ENCODE results near the gene SKP1. TPM values are rescaled to one million over a fixed set of nuclear protein-coding genes. Genes with fewer than 3 reads are reported as not detected.

The SKP1 gene
- total RNA-seq, 1 donor from 2014 or later = 399 TPM

GRCh38 chr5:134116789-134117761 is 59.7 kb downstream of the SKP1 start:
- no peak for FAIRE-seq
- Histone ChIP-seq H3K79me2 (ENCODE audit: insufficient read depth, low read length) (peaks cover 3% of the 10 kb centered on the region), H3K4me1 (ENCODE audit: insufficient read depth, low read length) (peaks cover 22% of the 10 kb centered on the region), H3K9ac (ENCODE audit: low read length) (no peak overlapping the region), H3K36me3 (ENCODE audit: insufficient read depth, low read length) (peaks cover 9% of the 10 kb centered on the region), H3K9me3 (ENCODE audit: insufficient read depth, low read depth, low read length) (no peaks in the 10 kb centered on the region), H3K4me2 (ENCODE audit: low read length) (peak overlapping the region; percentile 92), H3K4me3 (ENCODE audit: insufficient read depth, low read depth, low read length) (no peak overlapping the region), H3K27ac (ENCODE audit: low read depth, low read length) (no peak overlapping the region), H4K20me1 (ENCODE audit: insufficient read depth, low read length) (peaks cover 38% of the 10 kb centered on the region), H2AFZ (ENCODE audit: low read depth, low read length) (no peak overlapping the region), H3K27me3 (ENCODE audit: insufficient read depth, low read length) (peaks cover 4% of the 10 kb centered on the region)
- peaks cover 41% of the 10 kb centered on the region for H3K27me3 Mint-ChIP-seq (ENCODE audit: low read depth, unreplicated experiment)
- peaks cover 4% of the 10 kb centered on the region for H3K36me3 Mint-ChIP-seq (ENCODE audit: low read depth, unreplicated experiment)
- DNase-seq (ENCODE audit: low read depth) = no peak
- no peak overlapping the region for H3K27ac Mint-ChIP-seq (ENCODE audit: unreplicated experiment)
- H3K9me3 Mint-ChIP-seq (ENCODE audit: unreplicated experiment) = no peaks in the 10 kb centered on the region
- H3K4me1 Mint-ChIP-seq (ENCODE audit: low read depth, unreplicated experiment) = peaks cover 5% of the 10 kb centered on the region
- no peak for TF ChIP-seq EZH2 (IDR thresholded peaks at IDR 0.05; ENCODE audit: insufficient read depth, low read length)
- TF ChIP-seq, protein P1, sequence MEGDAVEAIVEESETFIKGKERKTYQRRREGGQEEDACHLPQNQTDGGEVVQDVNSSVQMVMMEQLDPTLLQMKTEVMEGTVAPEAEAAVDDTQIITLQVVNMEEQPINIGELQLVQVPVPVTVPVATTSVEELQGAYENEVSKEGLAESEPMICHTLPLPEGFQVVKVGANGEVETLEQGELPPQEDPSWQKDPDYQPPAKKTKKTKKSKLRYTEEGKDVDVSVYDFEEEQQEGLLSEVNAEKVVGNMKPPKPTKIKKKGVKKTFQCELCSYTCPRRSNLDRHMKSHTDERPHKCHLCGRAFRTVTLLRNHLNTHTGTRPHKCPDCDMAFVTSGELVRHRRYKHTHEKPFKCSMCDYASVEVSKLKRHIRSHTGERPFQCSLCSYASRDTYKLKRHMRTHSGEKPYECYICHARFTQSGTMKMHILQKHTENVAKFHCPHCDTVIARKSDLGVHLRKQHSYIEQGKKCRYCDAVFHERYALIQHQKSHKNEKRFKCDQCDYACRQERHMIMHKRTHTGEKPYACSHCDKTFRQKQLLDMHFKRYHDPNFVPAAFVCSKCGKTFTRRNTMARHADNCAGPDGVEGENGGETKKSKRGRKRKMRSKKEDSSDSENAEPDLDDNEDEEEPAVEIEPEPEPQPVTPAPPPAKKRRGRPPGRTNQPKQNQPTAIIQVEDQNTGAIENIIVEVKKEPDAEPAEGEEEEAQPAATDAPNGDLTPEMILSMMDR (IDR thresholded peaks at IDR 0.05; ENCODE audit: insufficient read depth, low read depth, low read length) = no peak
- no peak overlapping the region for H3K4me3 Mint-ChIP-seq (ENCODE audit: unreplicated experiment)

DNA sequence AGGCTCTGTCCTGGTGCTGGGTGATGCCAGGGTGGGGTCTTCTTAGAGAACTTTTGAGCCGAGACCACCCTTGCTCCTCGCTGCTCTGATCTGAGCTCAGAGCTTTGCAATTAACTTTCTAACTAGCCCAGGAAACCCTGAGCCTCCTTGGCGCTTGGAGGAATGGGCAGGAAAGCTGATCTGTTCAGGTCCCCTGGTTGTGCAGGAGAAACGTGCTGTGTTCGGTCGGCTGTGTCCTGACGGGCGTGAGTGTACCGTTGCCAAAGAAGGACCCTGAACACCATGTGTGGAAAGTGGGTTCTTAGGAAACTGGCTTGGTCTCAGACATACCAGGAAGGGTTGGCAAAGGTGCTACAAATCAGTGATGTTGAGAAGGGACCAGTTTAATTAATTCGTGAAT is 60.5 kb downstream of the SKP1 start:
- H4K20me1 ChIP-seq (ENCODE audit: insufficient read depth, low read length) = peaks cover 38% of the 10 kb centered on the region
- H3K79me2 ChIP-seq (ENCODE audit: insufficient read depth, low read length) = peaks cover 3% of the 10 kb centered on the region
- peaks cover 29% of the 10 kb centered on the region for H3K4me1 ChIP-seq (ENCODE audit: insufficient read depth, low read length)
- H3K9me3 Mint-ChIP-seq (ENCODE audit: unreplicated experiment) = no peaks in the 10 kb centered on the region
- H3K27ac Mint-ChIP-seq (ENCODE audit: unreplicated experiment) = no peak overlapping the region
- peaks cover 41% of the 10 kb centered on the region for H3K27me3 Mint-ChIP-seq (ENCODE audit: low read depth, unreplicated experiment)
- no peak overlapping the region for H3K9ac ChIP-seq (ENCODE audit: low read length)
- peaks cover 9% of the 10 kb centered on the region for H3K36me3 ChIP-seq (ENCODE audit: insufficient read depth, low read length)
- H2AFZ ChIP-seq (ENCODE audit: low read depth, low read length) = no peak overlapping the region
- no peak overlapping the region for H3K4me3 Mint-ChIP-seq (ENCODE audit: unreplicated experiment)
- no peak for TF ChIP-seq EZH2 (IDR thresholded peaks at IDR 0.05; ENCODE audit: insufficient read depth, low read length)
- peaks cover 8% of the 10 kb centered on the region for H3K4me1 Mint-ChIP-seq (ENCODE audit: low read depth, unreplicated experiment)
- no peak for DNase-seq (ENCODE audit: low read depth)
- peaks cover 5% of the 10 kb centered on the region for H3K36me3 Mint-ChIP-seq (ENCODE audit: low read depth, unreplicated experiment)
- H3K27me3 ChIP-seq (ENCODE audit: insufficient read depth, low read length) = peaks cover 4% of the 10 kb centered on the region
- peak overlapping the region; percentile 15 for H3K4me3 ChIP-seq (ENCODE audit: insufficient read depth, low read depth, low read length)
- H3K4me2 ChIP-seq (ENCODE audit: low read length) = peak overlapping the region; percentile 92
- no peaks in the 10 kb centered on the region for H3K9me3 ChIP-seq (ENCODE audit: insufficient read depth, low read depth, low read length)
- FAIRE-seq = no peak
- H3K27ac ChIP-seq (ENCODE audit: low read depth, low read length) = no peak overlapping the region

GRCh38 chr5:134115806-134116175 is 61.0 kb downstream of the SKP1 start:
- peaks cover 9% of the 10 kb centered on the region for H3K36me3 ChIP-seq (ENCODE audit: insufficient read depth, low read length)
- FAIRE-seq (no peak), DNase-seq (ENCODE audit: low read depth) (no peak)
- Mint-ChIP-seq H3K27ac (ENCODE audit: unreplicated experiment) (no peak overlapping the region), H3K27me3 (ENCODE audit: low read depth, unreplicated experiment) (peaks cover 41% of the 10 kb centered on the region), H3K4me3 (ENCODE audit: unreplicated experiment) (peak overlapping the region; percentile 68), H3K4me1 (ENCODE audit: low read depth, unreplicated experiment) (peaks cover 8% of the 10 kb centered on the region), H3K36me3 (ENCODE audit: low read depth, unreplicated experiment) (peaks cover 5% of the 10 kb centered on the region), H3K9me3 (ENCODE audit: unreplicated experiment) (no peaks in the 10 kb centered on the region)
- no peak for TF ChIP-seq EZH2 (IDR thresholded peaks at IDR 0.05; ENCODE audit: insufficient read depth, low read length)
- TF ChIP-seq, protein P1 (IDR thresholded peaks at IDR 0.05; ENCODE audit: insufficient read depth, low read depth, low read length) = no peak
- peak overlapping the region; percentile 92 for H3K4me2 ChIP-seq (ENCODE audit: low read length)
- H3K27me3 ChIP-seq (ENCODE audit: insufficient read depth, low read length) = peaks cover 4% of the 10 kb centered on the region
- H3K79me2 ChIP-seq (ENCODE audit: insufficient read depth, low read length) = peaks cover 3% of the 10 kb centered on the region
- H3K9ac ChIP-seq (ENCODE audit: low read length) = peak overlapping the region; percentile 72
- H3K4me1 ChIP-seq (ENCODE audit: insufficient read depth, low read length) = peaks cover 29% of the 10 kb centered on the region
- H2AFZ ChIP-seq (ENCODE audit: low read depth, low read length) = no peak overlapping the region
- H4K20me1 ChIP-seq (ENCODE audit: insufficient read depth, low read length) = peaks cover 38% of the 10 kb centered on the region
- peak overlapping the region; percentile 52 for H3K4me3 ChIP-seq (ENCODE audit: insufficient read depth, low read depth, low read length)
- no peaks in the 10 kb centered on the region for H3K9me3 ChIP-seq (ENCODE audit: insufficient read depth, low read depth, low read length)
- no peak overlapping the region for H3K27ac ChIP-seq (ENCODE audit: low read depth, low read length)
